Loucy (cell line): ENCODE results near the gene CX3CR1.

Experiments
- H2AFZ ChIP-seq: fragments of 200-600 bp; sonication (generic); 2 replicates; pipeline ENCODE4 v1.6.0; 2016; ENCODE audit warnings: antibody characterized with exemption, mild to moderate bottlenecking, low read length, moderate library complexity
- H3F3A ChIP-seq: fragments of 200-600 bp; 2 replicates; pipeline ENCODE4 v1.6.0; 2016; ENCODE audit warnings: antibody characterized with exemption, low read depth, mild to moderate bottlenecking
- H3K27me3 ChIP-seq: fragments of 200-600 bp; sonication (generic); 2 replicates; pipeline ENCODE4 v1.6.1; 2014; ENCODE audit warnings: low read length, mild to moderate bottlenecking; ENCODE audit not compliant: insufficient read depth, poor library complexity, severe bottlenecking
- H3K36me3 ChIP-seq: fragments of 200-600 bp; sonication (generic); 2 replicates; pipeline ENCODE4 v1.6.1; 2016; ENCODE audit warnings: low read length; ENCODE audit not compliant: insufficient read depth
- H3K4me1 ChIP-seq: fragments of 200-600 bp; sonication (generic); 2 replicates; pipeline ENCODE4 v1.5.1; 2014; ENCODE audit warnings: low read length, mild to moderate bottlenecking; ENCODE audit not compliant: insufficient read depth, poor library complexity, severe bottlenecking
- H3K4me2 ChIP-seq: fragments of 200-600 bp; sonication (generic); 2 replicates; pipeline ENCODE4 v1.6.0; 2014; ENCODE audit warnings: antibody characterized with exemption, low read length, low read depth, mild to moderate bottlenecking; ENCODE audit not compliant: poor library complexity, severe bottlenecking
- H3K4me3 ChIP-seq: fragments of 200-600 bp; sonication (generic); 2 replicates; pipeline ENCODE4 v1.5.1; 2014; ENCODE audit warnings: low read length, mild to moderate bottlenecking, mixed read lengths; ENCODE audit not compliant: poor library complexity, severe bottlenecking
- H3K79me2 ChIP-seq: fragments of 200-600 bp; sonication (generic); 2 replicates; pipeline ENCODE4 v1.6.1; 2014; ENCODE audit warnings: low read length; ENCODE audit not compliant: insufficient read depth
- H3K9ac ChIP-seq: fragments of 200-600 bp; sonication (generic); 2 replicates; pipeline ENCODE4 v1.6.0; 2014; ENCODE audit warnings: mild to moderate bottlenecking, low read depth, low read length, moderate library complexity; ENCODE audit not compliant: poor library complexity, severe bottlenecking
- H3K9me2 ChIP-seq: fragments of 200-600 bp; sonication (generic); replicated peaks from 2 replicates; pipeline ENCODE4 v1.6.1; 2016; ENCODE audit warnings: low read depth, low read length, mixed read lengths
- H3K9me3 ChIP-seq: fragments of 200-600 bp; sonication (generic); 2 replicates; pipeline ENCODE4 v1.6.1; 2014; ENCODE audit warnings: mild to moderate bottlenecking, antibody characterized with exemption, low read length, low read depth; ENCODE audit not compliant: insufficient read depth
- H4K20me1 ChIP-seq: fragments of 200-600 bp; sonication (generic); 2 replicates; pipeline ENCODE4 v1.6.0; 2014; ENCODE audit warnings: antibody characterized with exemption, low read length, mild to moderate bottlenecking; ENCODE audit not compliant: insufficient read depth, poor library complexity, severe bottlenecking
- EZH2phosphoT487 ChIP-seq: fragments of 200-600 bp; IDR thresholded peaks from 2 replicates; pipeline ENCODE4 v1.6.1; 2018; ENCODE audit warnings: antibody characterized with exemption, mild to moderate bottlenecking, moderate library complexity, borderline replicate concordance
- TF ChIP-seq, protein P1 (sequence below): fragments of 200-600 bp; sonication (generic); conservative IDR thresholded peaks from 2 replicates; pipeline ENCODE4 v1.5.1; 2014; ENCODE audit warnings: mild to moderate bottlenecking, antibody characterized with exemption, low read length

Gene CX3CR1

DNA sequence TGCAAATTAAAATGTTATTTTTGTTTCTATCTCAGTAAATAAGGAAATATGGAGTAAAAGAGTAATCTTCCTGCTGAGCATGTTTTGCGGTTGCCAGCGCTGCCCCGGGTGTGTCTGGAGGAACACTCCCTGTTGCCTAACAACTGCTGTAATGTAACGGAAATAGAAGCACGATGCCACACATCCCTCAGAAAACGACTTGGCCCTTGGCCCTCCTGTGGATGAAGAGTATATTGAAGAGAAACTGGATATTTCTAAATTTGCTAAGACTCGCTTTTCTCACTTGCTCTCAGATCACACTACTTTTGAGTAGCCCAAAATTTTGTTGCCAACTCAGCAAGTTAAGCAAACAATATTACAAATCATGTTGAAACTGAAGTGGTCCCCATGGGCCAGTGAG is 18.9 kb downstream of the CX3CR1 start:
- Histone ChIP-seq H3K79me2 (no peaks in the 10 kb centered on the region), H3K9ac (peak overlapping the region; percentile 1), H3K9me3 (no peaks in the 10 kb centered on the region), H3F3A (no peaks in the 10 kb centered on the region), H3K4me3 (no peak overlapping the region), H2AFZ (no peak overlapping the region), H3K36me3 (no peaks in the 10 kb centered on the region), H3K9me2 (no peaks in the 10 kb centered on the region), H3K4me2 (peak overlapping the region; percentile 19), H3K4me1 (peaks cover 26% of the 10 kb centered on the region), H4K20me1 (no peaks in the 10 kb centered on the region), H3K27me3 (no peaks in the 10 kb centered on the region)
- TF ChIP-seq, protein P1, sequence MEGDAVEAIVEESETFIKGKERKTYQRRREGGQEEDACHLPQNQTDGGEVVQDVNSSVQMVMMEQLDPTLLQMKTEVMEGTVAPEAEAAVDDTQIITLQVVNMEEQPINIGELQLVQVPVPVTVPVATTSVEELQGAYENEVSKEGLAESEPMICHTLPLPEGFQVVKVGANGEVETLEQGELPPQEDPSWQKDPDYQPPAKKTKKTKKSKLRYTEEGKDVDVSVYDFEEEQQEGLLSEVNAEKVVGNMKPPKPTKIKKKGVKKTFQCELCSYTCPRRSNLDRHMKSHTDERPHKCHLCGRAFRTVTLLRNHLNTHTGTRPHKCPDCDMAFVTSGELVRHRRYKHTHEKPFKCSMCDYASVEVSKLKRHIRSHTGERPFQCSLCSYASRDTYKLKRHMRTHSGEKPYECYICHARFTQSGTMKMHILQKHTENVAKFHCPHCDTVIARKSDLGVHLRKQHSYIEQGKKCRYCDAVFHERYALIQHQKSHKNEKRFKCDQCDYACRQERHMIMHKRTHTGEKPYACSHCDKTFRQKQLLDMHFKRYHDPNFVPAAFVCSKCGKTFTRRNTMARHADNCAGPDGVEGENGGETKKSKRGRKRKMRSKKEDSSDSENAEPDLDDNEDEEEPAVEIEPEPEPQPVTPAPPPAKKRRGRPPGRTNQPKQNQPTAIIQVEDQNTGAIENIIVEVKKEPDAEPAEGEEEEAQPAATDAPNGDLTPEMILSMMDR = peak; percentile 45
- no peak for TF ChIP-seq EZH2phosphoT487

DNA sequence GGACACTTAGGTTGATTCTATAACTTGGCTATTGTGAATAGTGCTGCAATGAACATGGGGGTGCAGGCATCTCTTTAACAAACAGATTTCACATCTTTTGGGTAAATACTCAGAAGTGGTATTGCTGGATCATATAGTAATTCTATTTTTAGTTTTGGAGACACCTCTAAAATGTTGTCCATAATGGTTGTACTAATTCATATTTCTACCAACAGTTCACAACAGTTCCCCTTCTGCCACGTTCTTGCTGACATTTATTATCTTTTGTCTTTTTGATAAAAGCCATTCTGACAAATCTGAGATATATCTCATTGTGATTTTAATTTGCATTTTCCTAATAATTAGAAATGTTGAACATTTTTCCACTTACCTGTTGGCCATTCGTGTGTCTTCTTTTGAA is 19.5 kb downstream of the CX3CR1 start:
- H3K27me3 ChIP-seq = no peaks in the 10 kb centered on the region
- H3K9me3 ChIP-seq = no peaks in the 10 kb centered on the region
- no peak overlapping the region for H2AFZ ChIP-seq
- no peaks in the 10 kb centered on the region for H3K9me2 ChIP-seq
- peak overlapping the region; percentile 5 for H3K4me2 ChIP-seq
- no peaks in the 10 kb centered on the region for H4K20me1 ChIP-seq
- no peak overlapping the region for H3K4me3 ChIP-seq
- TF ChIP-seq EZH2phosphoT487 = no peak
- TF ChIP-seq, protein P1 = no peak
- no peaks in the 10 kb centered on the region for H3K79me2 ChIP-seq
- no peaks in the 10 kb centered on the region for H3K36me3 ChIP-seq
- peak overlapping the region; percentile 12 for H3K9ac ChIP-seq
- H3F3A ChIP-seq = no peaks in the 10 kb centered on the region
- H3K4me1 ChIP-seq = peaks cover 32% of the 10 kb centered on the region

DNA sequence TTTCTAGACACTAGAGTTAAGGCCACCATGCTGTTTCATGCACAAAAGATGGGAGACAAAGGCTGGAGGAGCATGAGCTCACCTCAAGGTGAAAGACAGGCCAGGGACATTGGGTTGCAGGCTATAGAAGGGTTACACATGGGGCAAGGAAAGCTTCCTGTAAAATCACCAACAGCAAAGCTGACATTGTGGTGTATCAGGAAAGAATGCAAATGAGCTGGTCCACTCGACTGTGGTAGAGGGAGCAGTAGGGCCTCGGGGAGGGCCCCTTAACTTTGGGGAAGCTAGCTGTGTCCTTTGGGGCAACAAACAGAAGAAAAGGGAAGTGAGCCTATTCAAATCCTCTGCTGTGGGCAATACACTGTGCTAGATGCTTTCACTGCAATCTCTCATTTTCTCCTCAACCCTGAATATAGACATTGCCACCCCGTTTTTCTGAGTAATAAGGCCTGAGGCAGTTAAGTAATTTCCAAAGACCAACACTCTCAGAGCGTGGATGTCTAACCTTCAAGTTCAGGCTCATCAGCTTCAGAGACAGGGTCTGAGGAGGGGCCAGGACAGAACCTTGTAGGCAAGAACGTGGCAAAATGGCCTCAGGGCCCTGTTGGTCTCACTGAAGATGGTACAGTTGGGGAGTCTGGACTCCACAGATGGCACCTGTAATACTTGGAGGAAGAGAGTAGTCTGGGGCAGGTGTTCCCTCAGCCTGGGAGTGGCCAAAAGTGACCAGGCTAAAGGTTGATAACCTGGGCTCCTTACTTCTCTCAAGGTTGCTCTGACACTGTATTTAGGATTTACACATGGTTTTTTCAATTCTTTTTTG is 24.1 kb downstream of the CX3CR1 start:
- no peaks in the 10 kb centered on the region for H3K36me3 ChIP-seq
- H4K20me1 ChIP-seq = no peaks in the 10 kb centered on the region
- no peak overlapping the region for H3K4me3 ChIP-seq
- H3K4me2 ChIP-seq = no peak overlapping the region
- peaks cover 21% of the 10 kb centered on the region for H3K4me1 ChIP-seq
- no peak for TF ChIP-seq EZH2phosphoT487
- TF ChIP-seq, protein P1 = no peak
- peak overlapping the region; percentile 31 for H2AFZ ChIP-seq
- no peaks in the 10 kb centered on the region for H3K9me2 ChIP-seq
- no peaks in the 10 kb centered on the region for H3K79me2 ChIP-seq
- no peak overlapping the region for H3K9ac ChIP-seq
- H3K27me3 ChIP-seq = no peaks in the 10 kb centered on the region
- no peaks in the 10 kb centered on the region for H3F3A ChIP-seq
- H3K9me3 ChIP-seq = no peaks in the 10 kb centered on the region
